Brain microvascular endothelial cell (primary cell): Measurements from ENCODE around the gene CDH22.

ENCODE experiments used
- DNase-seq: peaks from one replicate; pipeline ENCODE4 v3.0.0-alpha.2; 2020
- H3K27ac ChIP-seq: fragments of 250-450 bp; sonication (Bioruptor Pico); 2 replicates; pipeline ENCODE4 v1.5.1; 2020; ENCODE audit warnings: mild to moderate bottlenecking, moderate library complexity
- H3K27me3 ChIP-seq: fragments of 250-450 bp; sonication (Bioruptor Pico); replicated peaks from 2 replicates; pipeline ENCODE4 v1.5.1; 2020; ENCODE audit warnings: mild to moderate bottlenecking
- H3K36me3 ChIP-seq: fragments of 250-450 bp; sonication (Bioruptor Pico); replicated peaks from 2 replicates; pipeline ENCODE4 v1.5.1; 2020; ENCODE audit warnings: mild to moderate bottlenecking
- H3K4me3 ChIP-seq: 2 replicates; pipeline ENCODE4 v1.5.1; 2011; ENCODE audit warnings: low read depth, mild to moderate bottlenecking, control low read depth, low read length, moderate library complexity
- in situ Hi-C: cut with HindIII; loops from 2 replicates; pipeline ENCODE4 v1.10.0; 2017; ENCODE audit warnings: low sequenced_read_pairs, low pct_ligation_motif_present
- TF ChIP-seq, protein P1 (sequence below): IDR thresholded peaks from 2 replicates; pipeline ENCODE4 v1.5.1; 2011; ENCODE audit warnings: low read depth, mild to moderate bottlenecking, moderate library complexity, low read length, control low read depth, inconsistent platforms; ENCODE audit errors: missing control alignments

The CDH22 gene

DNA sequence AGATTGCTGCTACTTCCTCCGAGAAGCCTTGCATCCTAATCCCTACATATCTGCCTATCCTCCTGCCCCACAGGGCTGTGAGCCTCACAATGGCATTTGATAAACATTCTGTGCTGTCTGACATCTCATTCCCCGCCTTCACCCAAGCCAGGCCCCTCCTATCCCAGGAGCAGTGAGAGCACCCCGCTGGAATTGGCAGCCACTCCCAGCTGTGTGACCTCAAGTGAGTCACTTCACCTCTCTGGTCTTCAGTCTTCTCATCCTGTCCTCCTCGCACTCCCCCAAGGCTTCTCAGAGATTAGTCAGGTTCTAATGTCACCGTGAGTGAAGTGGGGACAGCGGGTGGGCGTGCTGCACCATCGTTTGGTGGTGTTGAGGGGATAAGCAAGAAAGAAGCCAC is 81.7 kb downstream of the CDH22 start:
- Histone ChIP-seq H3K27me3 (peaks cover 3% of the 10 kb centered on the region), H3K4me3 (no peak overlapping the region), H3K36me3 (no peaks in the 10 kb centered on the region), H3K27ac (no peak overlapping the region)
- peak; percentile 39 for DNase-seq
- in situ Hi-C loops, result no loop called here
- TF ChIP-seq, protein P1, sequence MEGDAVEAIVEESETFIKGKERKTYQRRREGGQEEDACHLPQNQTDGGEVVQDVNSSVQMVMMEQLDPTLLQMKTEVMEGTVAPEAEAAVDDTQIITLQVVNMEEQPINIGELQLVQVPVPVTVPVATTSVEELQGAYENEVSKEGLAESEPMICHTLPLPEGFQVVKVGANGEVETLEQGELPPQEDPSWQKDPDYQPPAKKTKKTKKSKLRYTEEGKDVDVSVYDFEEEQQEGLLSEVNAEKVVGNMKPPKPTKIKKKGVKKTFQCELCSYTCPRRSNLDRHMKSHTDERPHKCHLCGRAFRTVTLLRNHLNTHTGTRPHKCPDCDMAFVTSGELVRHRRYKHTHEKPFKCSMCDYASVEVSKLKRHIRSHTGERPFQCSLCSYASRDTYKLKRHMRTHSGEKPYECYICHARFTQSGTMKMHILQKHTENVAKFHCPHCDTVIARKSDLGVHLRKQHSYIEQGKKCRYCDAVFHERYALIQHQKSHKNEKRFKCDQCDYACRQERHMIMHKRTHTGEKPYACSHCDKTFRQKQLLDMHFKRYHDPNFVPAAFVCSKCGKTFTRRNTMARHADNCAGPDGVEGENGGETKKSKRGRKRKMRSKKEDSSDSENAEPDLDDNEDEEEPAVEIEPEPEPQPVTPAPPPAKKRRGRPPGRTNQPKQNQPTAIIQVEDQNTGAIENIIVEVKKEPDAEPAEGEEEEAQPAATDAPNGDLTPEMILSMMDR, result no peak

DNA sequence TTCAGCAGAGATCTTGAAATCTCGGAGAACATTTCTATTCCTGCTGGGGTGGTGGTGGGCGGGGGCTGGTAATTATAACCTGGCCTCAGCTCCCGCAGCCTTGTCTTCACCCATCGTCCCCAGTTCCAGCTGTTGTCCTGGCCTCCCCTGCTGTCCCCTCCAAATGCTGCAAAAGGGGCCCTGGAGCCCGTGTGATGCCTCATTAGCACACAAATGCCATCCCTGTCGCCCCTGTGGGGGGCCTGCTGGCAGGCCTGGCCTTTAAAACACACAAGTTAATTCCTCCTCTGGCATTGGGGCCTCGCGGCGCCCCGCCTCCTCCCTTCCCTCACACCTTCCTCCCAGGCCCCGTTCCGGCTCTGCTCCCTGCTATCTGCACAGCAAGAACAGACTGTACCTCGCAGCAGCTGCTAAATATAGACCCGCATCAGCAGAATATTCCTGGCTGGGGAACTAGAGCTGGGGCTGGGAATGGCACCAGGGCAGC is 85.7 kb downstream of the CDH22 start:
- no peaks in the 10 kb centered on the region for H3K36me3 ChIP-seq
- peaks cover 11% of the 10 kb centered on the region for H3K27me3 ChIP-seq
- TF ChIP-seq, protein P1, result no peak
- in situ Hi-C loops, result no loop called here
- no peak overlapping the region for H3K27ac ChIP-seq
- H3K4me3 ChIP-seq, result no peak overlapping the region
- DNase-seq, result no peak

DNA sequence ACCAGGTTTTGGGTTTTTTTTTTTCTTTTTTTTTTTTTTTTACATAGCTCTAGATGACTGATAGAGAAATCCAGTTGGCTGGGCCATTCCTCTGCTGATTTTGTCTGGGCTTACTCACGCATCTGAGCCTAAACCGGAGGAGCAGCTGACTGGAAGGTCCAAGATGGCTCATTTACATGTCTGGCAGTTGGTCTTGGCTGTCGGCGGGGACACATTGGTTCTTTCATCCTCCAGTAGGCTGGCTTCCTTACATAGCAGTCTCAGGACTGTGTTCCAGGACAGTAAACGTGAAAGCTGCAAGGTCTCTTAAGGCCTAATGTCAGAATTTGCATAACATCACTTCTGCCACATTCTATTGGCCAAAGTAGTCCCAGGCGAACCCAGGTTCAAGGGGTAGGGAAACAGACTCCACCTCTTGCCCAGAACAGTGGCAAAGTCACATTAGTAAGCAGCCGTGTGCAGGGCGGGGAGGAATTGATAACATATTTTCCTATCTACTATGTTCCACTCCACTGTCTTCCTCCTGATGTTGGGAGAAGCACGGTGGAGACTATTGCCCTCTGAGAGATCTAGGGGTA is 87.0 kb downstream of the CDH22 start:
- no peak for DNase-seq
- peaks cover 11% of the 10 kb centered on the region for H3K27me3 ChIP-seq

DNA sequence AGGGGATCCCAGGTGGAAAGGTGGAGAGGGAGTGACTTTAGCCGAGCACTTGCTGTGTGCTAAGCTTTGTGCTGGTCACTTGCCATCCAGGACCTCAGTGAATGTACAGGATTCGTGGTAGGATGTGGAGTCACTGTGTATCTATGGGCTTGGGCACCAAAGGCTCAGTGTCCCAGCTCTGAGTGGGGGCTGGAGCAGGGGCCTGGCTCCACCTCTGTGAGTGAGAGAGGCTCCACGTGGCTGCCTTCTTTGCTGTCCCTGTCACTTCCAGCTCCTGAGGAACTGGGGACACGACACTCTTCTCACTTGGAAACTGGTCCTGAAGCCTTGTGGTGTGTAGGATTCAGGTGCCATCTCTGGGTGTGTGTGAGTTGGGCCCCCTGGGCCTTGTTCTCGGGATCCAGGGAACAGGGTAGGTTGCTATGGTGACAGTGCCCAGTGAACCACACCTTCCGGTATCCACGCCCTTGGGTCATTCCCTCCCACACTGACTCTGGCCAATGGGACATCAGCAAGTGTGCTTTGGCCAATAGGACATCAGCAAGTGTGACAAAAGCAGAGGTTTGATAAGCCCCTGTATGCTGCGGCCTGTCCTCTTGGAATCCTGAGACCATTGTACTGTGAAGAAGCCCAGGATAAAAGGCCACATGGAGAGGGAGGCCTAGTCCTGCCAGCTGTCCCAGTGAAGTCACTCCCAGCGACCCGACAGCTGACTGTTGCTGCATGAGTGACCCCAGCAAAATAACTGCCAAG is 87.7 kb downstream of the CDH22 start:
- Histone ChIP-seq H3K36me3 (no peaks in the 10 kb centered on the region), H3K27me3 (peaks cover 11% of the 10 kb centered on the region), H3K27ac (no peak overlapping the region), H3K4me3 (no peak overlapping the region)
- in situ Hi-C loops, result no loop called here
- TF ChIP-seq, protein P1, result no peak
- no peak for DNase-seq

More for the DNA sequence above, 87.0 kb downstream of the CDH22 start:
- H3K36me3 ChIP-seq, result no peaks in the 10 kb centered on the region
- in situ Hi-C loops, result no loop called here
- TF ChIP-seq, protein P1, result no peak
- no peak overlapping the region for H3K4me3 ChIP-seq
- H3K27ac ChIP-seq, result no peak overlapping the region

DNA sequence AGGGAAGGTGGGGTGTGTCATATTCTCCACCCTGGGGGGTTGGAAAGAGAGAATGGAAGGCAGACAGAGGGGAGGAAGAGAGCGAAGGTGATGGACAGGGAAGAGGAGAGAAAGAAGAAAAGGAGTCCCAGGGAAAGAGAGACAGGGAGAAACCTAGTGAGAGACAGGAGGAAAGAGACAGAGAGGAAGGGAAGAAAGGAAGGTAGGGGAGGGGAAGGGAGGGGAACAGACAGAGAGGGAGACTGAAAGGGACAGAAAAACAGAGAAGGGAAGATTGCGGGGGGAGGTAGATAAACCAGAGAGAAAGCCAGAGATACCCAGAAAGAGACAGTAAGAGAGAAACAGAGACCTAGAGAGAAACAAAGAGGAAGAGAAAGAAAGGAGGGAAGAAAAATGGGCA is 88.4 kb downstream of the CDH22 start:
- H3K27ac ChIP-seq, result no peak overlapping the region
- H3K36me3 ChIP-seq, result no peaks in the 10 kb centered on the region
- TF ChIP-seq, protein P1, result no peak
- peaks cover 11% of the 10 kb centered on the region for H3K27me3 ChIP-seq
- in situ Hi-C loops, result no loop called here
- DNase-seq, result no peak
- H3K4me3 ChIP-seq, result no peak overlapping the region
